Raji (cell line): ENCODE data around the gene PVR.

Source experiments
- POLR2A ChIP-seq: IDR thresholded peaks from 2 replicates; pipeline ENCODE4 v1.6.1; 2011; ENCODE audit warnings: low read depth, low read length, control low read depth; ENCODE audit not compliant: insufficient read depth

PVR gene

DNA sequence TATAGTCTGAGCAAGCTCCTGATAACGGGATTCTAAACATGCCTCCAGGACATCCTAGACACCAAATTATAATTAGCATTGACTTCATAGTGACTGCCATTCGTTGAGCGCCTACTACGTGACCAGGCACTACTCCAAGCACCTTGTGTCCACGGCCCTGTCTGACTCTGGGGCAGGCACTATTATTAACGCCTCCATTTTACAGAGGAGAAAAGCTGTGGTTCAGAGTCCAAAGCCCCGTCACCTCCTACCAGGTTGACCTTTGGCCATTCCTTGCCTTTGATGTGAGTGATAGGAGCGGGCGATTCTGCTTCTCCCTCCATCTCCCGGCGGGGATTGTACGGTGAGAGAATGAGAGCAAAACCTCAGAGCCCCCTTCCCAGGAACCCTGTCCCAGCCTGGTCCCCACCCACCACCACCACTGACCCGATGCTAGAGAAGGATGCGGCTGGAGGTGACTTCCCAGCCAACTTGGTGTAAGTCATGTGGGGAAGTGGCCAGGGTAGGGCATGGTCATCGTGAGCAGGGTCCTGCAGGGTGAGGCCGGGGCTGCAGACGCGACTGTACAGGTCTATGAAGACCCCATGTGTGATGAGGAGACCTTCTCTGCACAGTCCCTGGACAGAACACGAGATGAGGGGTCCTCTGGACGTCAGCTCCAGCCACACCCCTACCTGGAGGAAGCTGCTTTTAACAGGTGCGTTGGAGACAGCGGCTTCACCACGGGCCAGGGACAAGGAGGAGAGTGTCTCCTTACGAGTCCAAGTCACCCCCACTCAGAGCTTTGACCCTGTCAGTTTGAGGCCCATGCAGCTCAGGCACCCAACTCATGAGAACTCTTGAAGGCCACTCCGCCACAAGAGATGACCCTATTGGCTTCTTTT is 30.2 kb upstream of the PVR start, which contains the start of gene IGSF23:
IGSF23 (plus strand) TSS at position 269 of the 884 bp plus-strand sequence; CDS start at position 352, 83 bp downstream.
- no peak for TF ChIP-seq POLR2A

DNA sequence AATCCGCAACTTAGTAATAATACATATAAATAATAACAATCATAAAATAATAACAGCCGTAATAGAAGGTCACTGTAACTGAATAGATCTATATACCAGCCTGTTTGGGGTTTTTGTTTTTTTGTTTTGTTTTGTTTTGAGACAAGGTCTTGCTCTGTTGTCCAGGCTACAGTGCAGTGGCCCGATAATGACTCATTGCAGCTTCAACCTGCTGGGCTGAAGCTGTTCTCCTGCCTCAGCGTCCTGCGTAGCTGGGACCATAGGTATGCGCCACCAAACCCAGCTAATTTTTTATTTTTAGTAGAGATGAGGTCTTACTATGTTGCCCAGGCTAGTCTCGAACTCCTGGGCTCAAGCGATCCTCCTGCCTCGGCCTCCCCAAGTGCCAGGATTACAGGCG is 29.4 kb upstream of the PVR start:
- no peak for TF ChIP-seq POLR2A

DNA sequence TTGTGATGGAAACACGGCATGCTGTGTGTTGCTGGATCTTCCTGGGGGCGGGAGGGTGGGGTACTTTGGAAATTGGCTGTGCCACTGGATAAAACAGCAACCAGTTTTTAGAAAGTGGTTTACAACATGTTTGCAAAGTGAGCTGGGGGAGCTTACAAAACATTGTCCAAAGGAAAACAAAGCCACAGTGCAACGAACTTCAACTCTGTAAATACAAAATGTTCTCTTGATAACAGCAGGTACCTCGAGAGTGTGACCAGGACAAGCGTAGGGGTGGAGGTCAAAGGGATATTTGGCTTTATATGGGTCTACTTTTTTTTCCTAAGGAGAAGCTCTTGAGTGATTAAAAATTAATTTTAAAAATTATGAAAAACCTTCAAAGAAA is 27.9 kb upstream of the PVR start:
- TF ChIP-seq POLR2A, result no peak

DNA sequence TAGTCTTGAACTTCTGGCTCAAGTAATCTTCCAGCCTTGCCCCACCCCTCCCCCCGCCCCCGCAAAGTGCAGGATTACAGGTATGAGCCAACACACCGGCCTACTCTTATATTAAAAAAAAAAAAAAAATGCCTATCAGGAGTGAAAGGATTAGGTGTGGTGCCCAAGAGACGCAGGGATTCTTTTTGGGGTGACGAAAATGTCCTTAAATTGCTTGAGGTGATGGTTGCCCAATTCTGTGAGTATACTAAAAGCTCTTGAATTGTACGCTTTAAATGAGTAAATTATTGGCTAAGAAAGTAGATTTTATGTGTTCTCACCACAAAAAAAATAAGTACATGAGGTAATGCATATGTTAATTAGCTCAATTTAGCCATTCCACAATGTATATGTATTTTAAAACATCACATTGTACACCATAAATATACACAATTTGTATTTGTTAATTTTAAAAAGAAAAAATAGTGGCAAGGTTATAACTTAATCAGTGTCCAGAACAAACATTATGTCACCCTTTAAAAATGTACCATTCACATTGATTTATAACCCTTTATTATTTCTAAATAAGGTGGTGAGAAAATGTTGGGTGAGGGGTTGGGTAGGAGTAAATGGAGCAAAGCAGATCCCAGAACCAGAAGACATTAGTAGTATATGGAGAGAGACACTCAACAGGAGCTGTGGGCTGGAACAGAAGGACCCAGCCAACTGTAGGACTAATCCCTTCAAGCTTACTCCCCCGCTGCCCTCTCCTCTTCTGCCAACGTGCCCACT is 26.4 kb upstream of the PVR start:
- no peak for TF ChIP-seq POLR2A

DNA sequence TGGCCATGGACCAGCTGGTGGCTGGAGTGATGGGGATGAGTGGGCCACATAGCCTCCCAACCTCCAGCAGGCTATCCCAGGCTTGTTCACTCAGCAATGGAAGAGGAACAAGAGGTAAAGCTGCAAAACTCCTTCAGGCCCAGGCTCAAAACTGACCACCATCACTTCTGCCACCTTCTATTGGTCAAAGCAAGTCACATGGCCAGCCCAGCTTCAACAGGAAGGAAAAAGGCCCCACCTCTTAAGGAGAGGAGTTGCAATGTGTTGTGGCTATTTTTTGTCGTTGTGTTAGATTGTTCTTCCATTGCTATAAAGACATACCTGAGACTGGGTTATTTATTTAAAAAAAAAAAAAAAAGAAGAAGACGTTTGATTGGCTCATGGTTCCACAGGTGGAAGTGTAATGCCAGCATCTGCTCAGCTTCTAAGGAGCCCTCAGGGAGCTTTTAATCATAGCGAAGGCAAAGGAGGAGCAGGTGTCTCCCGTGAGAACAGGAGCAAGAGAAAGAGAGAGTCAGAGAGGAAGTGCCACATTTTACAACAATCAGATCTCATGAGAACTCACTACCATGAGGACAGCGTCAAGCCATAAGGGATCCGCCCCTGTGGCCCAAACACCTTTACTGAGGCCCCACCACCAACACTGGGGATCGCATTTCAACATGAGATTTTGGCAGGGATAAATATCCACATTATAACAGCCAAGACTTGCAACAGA is 24.9 kb upstream of the PVR start:
- no peak for TF ChIP-seq POLR2A

DNA sequence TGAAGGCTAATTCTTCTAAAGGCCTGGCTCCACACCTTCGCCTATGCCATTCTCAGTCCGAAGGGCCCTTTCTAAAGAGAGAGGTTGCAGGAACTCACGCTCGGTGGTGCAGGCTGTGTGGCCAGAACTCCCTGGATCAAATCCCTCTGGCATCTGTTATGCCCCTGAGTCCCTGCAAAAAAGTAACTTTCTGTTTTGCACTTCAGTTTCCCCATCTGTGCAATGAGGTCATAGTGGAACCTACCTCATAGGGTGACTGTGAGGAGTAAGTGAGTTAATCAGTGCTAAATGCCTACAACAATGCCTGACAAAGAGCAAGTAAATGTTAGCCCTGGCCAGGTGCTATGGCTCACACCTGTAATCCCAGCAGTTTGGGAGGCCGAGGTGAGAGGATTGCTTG is 23.0 kb upstream of the PVR start:
- TF ChIP-seq POLR2A, result no peak

DNA sequence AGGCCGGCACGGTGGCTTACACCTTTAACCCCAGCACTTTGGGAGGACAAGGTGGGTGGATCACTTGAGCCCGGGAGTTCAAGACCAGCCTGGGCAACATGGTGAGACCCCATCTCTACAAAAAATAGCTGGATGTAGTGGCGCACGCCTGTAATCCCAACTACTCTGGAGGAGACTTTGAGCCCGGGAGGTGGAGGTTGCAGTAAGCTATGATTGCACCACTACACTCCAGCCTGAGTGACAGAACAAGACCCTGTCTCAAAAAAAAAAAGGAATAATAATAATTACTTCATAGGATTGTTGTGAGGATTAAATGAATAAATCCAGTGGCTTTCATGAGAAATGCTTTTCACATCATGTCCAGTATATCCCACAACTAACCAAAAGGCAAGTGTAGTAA is 22.3 kb upstream of the PVR start:
- no peak for TF ChIP-seq POLR2A

DNA sequence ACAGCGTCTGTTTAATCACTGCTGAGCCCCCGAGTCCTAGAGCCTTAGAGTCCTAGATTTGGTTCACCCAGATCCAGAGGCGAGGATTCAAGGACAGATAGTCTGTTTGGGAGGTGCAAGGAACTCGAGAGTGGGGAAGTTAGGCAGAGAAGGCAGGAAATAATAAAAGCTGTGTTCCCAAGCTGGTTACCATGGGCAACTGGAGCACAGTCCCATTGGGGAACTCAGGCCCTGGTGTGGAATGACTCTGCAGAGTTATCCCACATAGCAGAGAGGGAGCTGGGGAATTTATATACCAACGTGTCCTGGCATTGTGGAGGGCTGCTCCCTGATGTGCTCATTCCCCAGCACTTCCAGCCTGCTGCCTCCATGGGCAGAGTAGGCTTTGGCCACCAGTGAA is 20.6 kb upstream of the PVR start:
- no peak for TF ChIP-seq POLR2A

DNA sequence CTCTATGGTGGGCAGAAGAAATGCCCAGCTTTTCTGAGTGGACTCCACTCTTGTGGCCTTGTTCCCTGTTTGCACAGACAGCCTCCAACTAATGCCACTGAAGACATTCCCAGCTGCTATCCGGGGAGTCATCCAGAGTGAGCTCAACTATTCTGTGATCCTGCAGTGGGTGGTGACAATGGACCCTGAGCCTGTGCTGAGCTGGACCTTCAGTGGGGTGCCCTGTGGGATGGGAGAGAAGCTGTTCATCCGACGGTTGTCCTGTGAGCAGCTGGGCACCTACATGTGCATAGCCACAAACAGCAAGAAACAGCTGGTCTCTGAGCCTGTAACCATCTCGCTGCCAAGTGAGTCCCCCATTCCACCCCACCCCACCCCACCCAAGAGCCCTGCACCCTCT is 20.1 kb upstream of the PVR start:
- no peak for TF ChIP-seq POLR2A

DNA sequence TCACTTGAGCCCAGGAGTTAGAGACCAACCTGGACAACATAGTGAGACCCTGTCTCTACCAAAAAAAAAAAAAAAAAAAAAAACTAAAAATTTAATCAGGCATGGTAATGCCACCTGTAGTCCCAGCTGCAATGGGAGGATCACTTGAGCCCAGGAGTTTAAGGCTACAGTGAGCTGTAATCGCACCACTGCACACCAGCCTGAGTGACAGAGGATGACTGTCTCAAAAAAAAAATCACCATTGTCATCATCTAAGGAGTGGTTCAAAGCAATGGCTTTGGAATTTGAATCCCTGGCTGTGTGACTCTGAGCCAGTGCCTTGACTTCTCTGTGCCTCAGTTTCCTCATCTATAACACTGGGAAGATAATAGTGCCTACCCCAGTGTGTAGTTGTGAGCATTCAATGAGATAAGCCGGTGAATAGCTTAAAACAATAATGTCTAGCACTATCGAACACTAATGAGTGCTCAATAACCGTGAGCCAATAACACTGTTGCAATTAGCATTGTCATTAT is 18.8 kb upstream of the PVR start:
- TF ChIP-seq POLR2A, result no peak

DNA sequence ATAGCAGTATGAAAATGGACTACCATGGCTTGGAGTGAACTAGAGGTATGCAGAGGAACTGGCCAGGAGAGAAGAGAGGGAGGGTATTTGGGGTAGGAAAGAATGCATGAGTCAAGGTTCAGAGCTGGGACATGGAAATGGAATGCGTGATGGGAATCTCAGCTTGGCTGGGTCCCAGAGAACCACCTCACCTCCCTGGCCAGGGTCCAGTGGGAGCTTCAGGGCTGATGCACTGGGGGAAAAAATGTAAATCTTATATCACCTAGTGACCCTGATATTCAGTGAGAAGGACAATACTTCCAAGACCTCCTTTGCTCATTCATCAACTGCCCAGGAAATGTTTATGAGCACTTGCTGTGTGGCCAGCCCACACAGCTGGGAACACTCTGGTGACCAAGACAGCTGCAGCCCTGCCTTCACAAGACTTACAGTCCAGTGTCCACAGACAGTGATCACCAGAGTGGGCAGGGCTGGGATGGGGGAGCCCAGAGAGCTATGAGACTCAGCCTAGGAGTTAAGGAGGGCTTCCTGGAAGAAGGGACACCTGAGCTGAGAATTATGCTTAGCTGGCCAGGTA is 17.6 kb upstream of the PVR start:
- TF ChIP-seq POLR2A, result no peak

DNA sequence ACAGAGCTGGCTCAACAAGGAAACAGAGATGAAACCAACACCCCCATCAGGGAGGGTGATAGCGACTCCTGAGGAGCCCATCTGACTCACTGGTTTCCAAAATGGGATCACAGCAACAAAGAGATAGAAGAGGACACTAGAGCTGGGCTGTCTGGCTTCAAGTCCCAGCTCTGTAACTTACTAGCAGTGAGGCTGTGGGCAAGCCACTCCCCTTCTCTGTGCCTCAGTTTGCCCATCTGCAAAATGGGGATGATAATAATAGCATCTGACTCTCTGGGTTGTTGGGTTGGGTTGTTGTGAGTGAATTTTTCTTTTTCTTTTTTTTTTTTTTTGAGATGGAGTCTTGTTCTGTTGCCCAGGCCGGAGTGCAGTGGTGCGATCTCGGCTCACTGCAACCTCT is 16.1 kb upstream of the PVR start:
- no peak for TF ChIP-seq POLR2A

DNA sequence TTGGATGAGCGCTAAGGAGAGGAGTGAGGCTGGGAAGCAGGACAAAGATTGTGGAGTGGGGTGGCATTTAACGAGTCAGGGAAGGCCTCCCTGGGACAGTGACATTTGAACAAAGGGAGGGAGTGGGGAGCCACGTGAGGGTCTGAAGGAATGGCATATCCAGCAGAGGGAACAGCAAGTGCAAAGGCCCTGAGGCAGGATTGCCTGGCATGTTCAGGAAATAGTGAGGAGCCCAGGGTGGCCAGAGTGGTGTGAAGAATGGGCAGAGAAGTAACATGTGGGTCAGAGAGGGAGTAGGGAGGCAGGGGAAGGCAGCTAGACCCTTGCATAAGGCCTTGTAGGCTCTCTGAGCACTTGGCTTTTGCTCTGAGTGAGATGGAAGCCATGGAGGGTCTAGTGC is 14.9 kb upstream of the PVR start:
- TF ChIP-seq POLR2A, result no peak

DNA sequence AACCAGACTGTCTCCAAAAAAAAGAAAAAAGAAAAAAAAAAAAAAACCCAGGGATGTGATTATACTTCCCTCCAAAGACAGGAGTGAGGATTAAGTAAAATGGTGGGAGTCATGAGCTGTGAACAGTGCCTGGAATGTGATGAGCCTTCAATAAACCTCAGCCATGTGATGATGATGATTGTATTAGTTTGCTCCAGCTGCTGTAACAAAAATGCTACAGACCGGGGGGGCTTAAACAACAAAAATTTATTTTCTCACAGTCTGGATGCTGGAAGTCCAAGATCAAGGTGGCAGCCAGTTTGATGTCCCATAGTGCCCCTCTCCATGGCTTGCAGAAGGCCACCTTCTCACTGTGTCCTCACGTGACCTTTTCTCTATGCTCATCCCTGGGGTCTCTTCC is 8.9 kb upstream of the PVR start:
- no peak for TF ChIP-seq POLR2A
